Heart left ventricle (tissue), 16 donors: ENCODE data around the gene RBL1. TPM values are rescaled to one million over a fixed set of nuclear protein-coding genes. Genes with fewer than 3 reads are reported as not detected.
A peak's percentile ranks its signal among the peaks of the same experiment; 100 is the strongest.

ENCODE experiments used
- ATAC-seq, 4 donors: fragments of 200-7000 bp; cut with Tn5 transposase; one replicate each; pipeline ENCODE4 v1.9.1; 2020 to 2022; ENCODE audit warnings: moderate library complexity in 4 of 4, mild to moderate bottlenecking in 3 of 4, moderate number of reproducible peaks in 1 of 4
- DNase-seq, 5 donors: peaks; one replicate each; pipeline ENCODE4 v3.0.0-alpha.2; 2020
- H3K27ac ChIP-seq, 12 donors: fragments of 200-600 bp; sonication (generic) in 4 of 12; one replicate each; pipeline versions ENCODE4 v1.5.0 to v1.8.0; 2016 to 2022; ENCODE audit warnings: mild to moderate bottlenecking in 2 of 12
- H3K27me3 ChIP-seq, 9 donors: fragments of 200-600 bp; sonication (generic) in 2 of 9; one replicate each; pipeline versions ENCODE4 v1.5.1 to v1.8.0; 2016 to 2022; ENCODE audit warnings: mild to moderate bottlenecking in 3 of 9
- H3K36me3 ChIP-seq, 9 donors: fragments of 200-600 bp; sonication (generic) in 2 of 9; one replicate each; pipeline versions ENCODE4 v1.5.0 to v1.8.0; 2018 to 2022; ENCODE audit warnings: mild to moderate bottlenecking in 2 of 9
- H3K4me1 ChIP-seq, 12 donors: fragments of 200-600 bp; sonication (generic) in 4 of 12; one replicate each; pipeline versions ENCODE4 v1.5.0 to v1.8.0; 2016 to 2022; ENCODE audit warnings: mild to moderate bottlenecking in 3 of 12
- H3K4me3 ChIP-seq, 12 donors: fragments of 200-600 bp; sonication (generic) in 4 of 12; one replicate each; pipeline versions ENCODE4 v1.5.0 to v1.8.0; 2017 to 2022; ENCODE audit warnings: mild to moderate bottlenecking in 9 of 12, moderate library complexity in 4 of 12
- H3K9me3 ChIP-seq, 12 donors: fragments of 200-600 bp; sonication (generic) in 4 of 12; one replicate each; pipeline versions ENCODE4 v1.5.0 to v1.8.0; 2016 to 2022; ENCODE audit warnings: mild to moderate bottlenecking in 1 of 12
- POLR2A ChIP-seq, 2 donors: fragments of 450-650 bp; IDR thresholded peaks; one replicate each; pipeline ENCODE4 v1.6.1; 2017; ENCODE audit warnings: antibody characterized with exemption in 2 of 2, mild to moderate bottlenecking in 2 of 2, moderate library complexity in 2 of 2
- WGBS, 4 donors: extraction: QIAGEN DNeasy Blood & Tissue Kit in 2 of 4; methylation state at CpG; one replicate each; pipeline versions ENCODE4 v1.1.5 to v1.1.7; 2013 to 2018; 5-methylcytosine and 5-hydroxymethylcytosine counted together
- intact Hi-C, 10 donors: fragments of 100-400 bp; cut with DNase I; formaldehyde crosslinking; loops; one replicate each; pipeline versions ENCODE4 v1.11.1 to v1.14.2; 2022
- polyA plus RNA-seq, 2 donors: library from polyadenylated mRNA; stranded (reverse); fragments of 200-250 nt; gene quantifications; one replicate each; pipeline ENCODE4 v1.2.3, GENCODE V29; 2013
- total RNA-seq, 9 donors: library from RNA; depleted of rRNA in 2 of 9; stranded (reverse); fragments of >200 nt in 2 of 9; fragmentation: NEBNext Ultra II Directional in 3 of 9; extraction: Animal tissue kit (Norgen Biotek cat#: 25700) in 3 of 9; gene quantifications; one replicate each; pipeline versions ENCODE4 v1.1.0 to v1.2.4, GENCODE V29; 2016 to 2023
- TF ChIP-seq, protein P1 (sequence below), 12 donors: fragments of 200-600 bp; sonication (generic) in 4 of 12; IDR thresholded peaks; one replicate each; pipeline versions ENCODE4 v1.5.0 to v1.8.0; 2018 to 2022; ENCODE audit warnings: antibody characterized with exemption in 12 of 12, mild to moderate bottlenecking in 5 of 12
- donor health status: ischemic (EF 13 %, LVEDD 7.1; RV severe dilation, severe dysfunction).
- donor health status: healthy with polysubstance abuse.
- donor health status: DM: no; HTN: yes; CAD: no.
- donor health status: DM: no; HTN: no; CAD: no.
- donor health status: ischemic (EF 25% LVEDD 6.9; RV normal size, moderate dysfunction).
- donor health status: ischemic (EF 25% LVEDD 5.7; RV mildly dilated, moderate dysfunction).
- donor health status: healthy.
- donor health status: DM: yes; HTN: yes; CAD: no.
- donor health status: ischemic (EF 35%, LVEDD 5.7; RV mildly dilated, moderate dysfunction).
- donor health status: nonischemic (EF 11% LVEDD 7.7; RV severe dilation, severe dysfunction).
- donor health status: DM: yes; HTN: yes; CAD: no.
- donor health status: PGD.
- donor health status: ischemic (EF 29% LVEDD 5.4; RV normal size, mild dysfunction).
- donor health status: nonischemic (EF 23%, LVEDD 6.1; RV moderate dilation, normal function).

The RBL1 gene
- total and polyA plus RNA-seq, 11 donors = 1.0 to 6.7 (median 3.4) TPM

DNA sequence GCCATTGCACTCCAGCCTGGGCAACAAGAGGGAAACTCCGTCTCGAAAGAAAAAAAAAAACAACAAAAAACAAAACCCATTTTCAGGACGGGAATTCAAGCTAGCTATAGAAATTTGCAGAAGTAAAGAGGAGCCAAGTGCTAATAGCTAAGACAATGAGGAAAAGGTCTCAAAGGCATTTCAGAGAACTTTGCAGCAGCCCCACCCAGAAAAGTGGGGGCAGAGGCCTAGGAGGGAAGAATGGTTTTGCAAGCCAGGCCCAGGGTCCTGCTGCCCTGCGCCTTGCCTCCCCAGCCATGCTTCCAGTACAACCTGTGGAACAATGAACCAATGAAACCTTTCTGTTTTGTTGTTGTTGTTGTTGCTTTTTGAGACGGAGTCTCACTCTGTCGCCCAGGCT is 106.0 kb downstream of the RBL1 start:
- 81 to 93% (median 90%) methylated on average over 6 of the region's 6 CpGs for WGBS, 4 donors
- ATAC-seq (peak in 1 of 4 donors; percentile 58), DNase-seq (peak in 3 of 5 donors; percentile 30 to 62 (median 37))
- H3K4me3 ChIP-seq = no peak overlapping the region
- intact Hi-C loops = no loop called here
- H3K9me3 ChIP-seq = peaks cover 0 to 12% (median 3%) of the 10 kb centered on the region in 12 donors
- peak overlapping the region in 1 of 12 donors; percentile 90 for H3K27ac ChIP-seq
- TF ChIP-seq, protein P1, sequence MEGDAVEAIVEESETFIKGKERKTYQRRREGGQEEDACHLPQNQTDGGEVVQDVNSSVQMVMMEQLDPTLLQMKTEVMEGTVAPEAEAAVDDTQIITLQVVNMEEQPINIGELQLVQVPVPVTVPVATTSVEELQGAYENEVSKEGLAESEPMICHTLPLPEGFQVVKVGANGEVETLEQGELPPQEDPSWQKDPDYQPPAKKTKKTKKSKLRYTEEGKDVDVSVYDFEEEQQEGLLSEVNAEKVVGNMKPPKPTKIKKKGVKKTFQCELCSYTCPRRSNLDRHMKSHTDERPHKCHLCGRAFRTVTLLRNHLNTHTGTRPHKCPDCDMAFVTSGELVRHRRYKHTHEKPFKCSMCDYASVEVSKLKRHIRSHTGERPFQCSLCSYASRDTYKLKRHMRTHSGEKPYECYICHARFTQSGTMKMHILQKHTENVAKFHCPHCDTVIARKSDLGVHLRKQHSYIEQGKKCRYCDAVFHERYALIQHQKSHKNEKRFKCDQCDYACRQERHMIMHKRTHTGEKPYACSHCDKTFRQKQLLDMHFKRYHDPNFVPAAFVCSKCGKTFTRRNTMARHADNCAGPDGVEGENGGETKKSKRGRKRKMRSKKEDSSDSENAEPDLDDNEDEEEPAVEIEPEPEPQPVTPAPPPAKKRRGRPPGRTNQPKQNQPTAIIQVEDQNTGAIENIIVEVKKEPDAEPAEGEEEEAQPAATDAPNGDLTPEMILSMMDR (IDR thresholded peaks at IDR 0.05) = no peak
- TF ChIP-seq POLR2A (IDR thresholded peaks at IDR 0.05) = no peak
- H3K36me3 ChIP-seq = peaks cover 0 to 3% (median 0%) of the 10 kb centered on the region in 9 donors
- peaks cover 0 to 29% (median 0%) of the 10 kb centered on the region in 12 donors for H3K4me1 ChIP-seq
- H3K27me3 ChIP-seq = no peaks in the 10 kb centered on the region

DNA sequence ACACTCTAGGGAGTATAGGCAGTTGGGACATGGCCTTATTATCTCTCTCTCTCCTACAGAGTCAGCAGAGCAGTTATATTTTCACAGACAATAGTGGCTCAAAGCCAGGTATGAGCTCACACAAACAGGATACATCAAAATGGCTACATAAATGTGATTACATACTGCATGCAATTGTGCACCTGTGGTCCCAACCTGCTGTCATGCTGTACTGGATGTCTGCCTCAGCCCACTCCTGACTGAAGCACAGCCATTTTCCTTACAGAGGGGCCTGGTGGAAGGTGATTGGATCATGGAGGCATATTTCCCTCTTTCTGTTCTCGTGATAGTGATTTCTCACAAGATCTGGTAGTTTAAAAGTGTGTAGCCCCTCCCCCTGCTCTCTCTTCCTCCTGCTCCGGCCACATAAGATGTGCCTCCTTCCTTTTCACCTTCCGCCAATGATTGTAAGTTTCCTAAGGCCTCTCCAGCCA is 107.3 kb downstream of the RBL1 start:
- WGBS, 4 donors = 60 to 69% (median 62%) methylated on average over 3 of the region's 3 CpGs
- H3K27me3 ChIP-seq = no peaks in the 10 kb centered on the region
- H3K4me3 ChIP-seq = peak overlapping the region in 1 of 12 donors; percentile 15
- no peak for TF ChIP-seq POLR2A (IDR thresholded peaks at IDR 0.05)
- TF ChIP-seq, protein P1 (IDR thresholded peaks at IDR 0.05) = no peak
- intact Hi-C loops = no loop called here
- peaks cover 0 to 12% (median 3%) of the 10 kb centered on the region in 12 donors for H3K9me3 ChIP-seq
- no peaks in the 10 kb centered on the region for H3K36me3 ChIP-seq
- no peak for DNase-seq
- peak overlapping the region in 1 of 12 donors; percentile 90 for H3K27ac ChIP-seq
- ATAC-seq = peak in 1 of 4 donors; percentile 36
- peaks cover 0 to 29% (median 0%) of the 10 kb centered on the region in 12 donors for H3K4me1 ChIP-seq

DNA sequence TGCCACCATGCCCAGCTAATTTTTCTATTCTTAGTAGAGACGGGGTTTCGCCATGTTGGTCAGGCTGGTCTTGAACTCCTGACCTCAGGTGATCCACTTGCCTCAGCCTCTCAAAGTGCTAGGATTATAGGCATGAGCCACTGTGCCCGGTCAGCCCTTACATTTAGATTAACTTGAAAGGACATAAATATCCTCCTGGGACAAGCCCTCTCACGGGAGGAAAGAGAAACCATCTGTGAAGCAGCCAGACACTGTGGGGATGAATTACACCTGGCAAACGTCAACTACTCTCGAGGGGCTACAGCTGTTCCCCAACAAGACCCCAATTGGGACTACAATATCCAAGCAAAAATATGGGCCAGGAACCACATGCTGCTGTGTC is 111.5 kb downstream of the RBL1 start:
- TF ChIP-seq POLR2A (IDR thresholded peaks at IDR 0.05) = no peak
- TF ChIP-seq, protein P1 (IDR thresholded peaks at IDR 0.05) = no peak
- DNase-seq (no peak), ATAC-seq (no peak)
- H3K4me1 ChIP-seq = peaks cover 0 to 14% (median 0%) of the 10 kb centered on the region in 12 donors
- no peaks in the 10 kb centered on the region for H3K9me3 ChIP-seq
- H3K36me3 ChIP-seq = no peaks in the 10 kb centered on the region
- intact Hi-C loops = no loop called here
- H3K27ac ChIP-seq = no peak overlapping the region
- H3K4me3 ChIP-seq = no peak overlapping the region
- 72 to 77% (median 74%) methylated on average over 6 of the region's 6 CpGs for WGBS, 4 donors
- H3K27me3 ChIP-seq = no peaks in the 10 kb centered on the region

DNA sequence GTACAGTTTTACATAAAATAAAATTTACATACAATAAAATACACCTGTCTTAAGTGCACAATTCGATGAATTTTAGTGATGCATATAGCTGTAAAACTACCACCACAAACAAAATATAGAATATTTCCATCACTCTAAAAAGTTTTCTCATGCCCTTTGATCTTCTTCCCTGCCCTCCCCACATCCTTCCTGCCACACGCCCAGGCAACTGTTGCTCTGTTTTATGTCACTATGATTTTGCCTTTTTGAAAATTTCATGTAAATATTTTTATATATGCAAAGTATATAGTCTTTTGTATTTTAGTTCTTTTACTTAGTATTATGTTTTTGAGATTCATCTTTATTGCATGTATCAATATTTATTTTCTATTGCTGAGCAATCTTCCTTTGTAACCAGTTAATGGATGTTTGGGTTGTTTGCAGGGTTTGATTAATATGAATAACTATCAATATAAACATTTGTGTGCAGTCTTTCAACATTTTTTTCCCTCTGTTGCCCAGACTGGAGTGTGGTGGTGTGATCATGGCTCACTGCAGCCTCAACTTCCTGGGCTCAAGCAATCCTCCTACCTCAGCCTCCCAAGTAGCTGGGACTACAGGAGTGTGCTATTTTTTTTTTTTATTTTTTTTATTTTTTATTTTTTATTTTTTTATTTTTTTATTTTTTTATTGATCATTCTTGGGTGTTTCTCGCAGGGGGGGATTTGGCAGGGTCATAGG is 120.5 kb downstream of the RBL1 start:
- Histone ChIP-seq H3K4me3 (no peak overlapping the region), H3K27me3 (no peaks in the 10 kb centered on the region), H3K4me1 (peaks cover 0 to 16% (median 0%) of the 10 kb centered on the region in 12 donors), H3K9me3 (no peaks in the 10 kb centered on the region), H3K36me3 (no peaks in the 10 kb centered on the region), H3K27ac (peak overlapping the region in 1 of 12 donors; percentile 76)
- DNase-seq = no peak
- ATAC-seq = no peak
- no peak for TF ChIP-seq POLR2A (IDR thresholded peaks at IDR 0.05)
- TF ChIP-seq, protein P1 (IDR thresholded peaks at IDR 0.05) = no peak
- 60 to 69% (median 65%) methylated on average over 3 of the region's 3 CpGs for WGBS, 4 donors
- intact Hi-C loops = no loop called here
